Transverse colon (tissue), 4 donors: Measurements from ENCODE around the gene SERBP1. TPM values are rescaled to one million over a fixed set of nuclear protein-coding genes. Genes with fewer than 3 reads are reported as not detected.

ENCODE experiments used
- DNase-seq: peaks from one replicate; pipeline ENCODE4 v3.0.0-alpha.2; 2019
- H3K27ac ChIP-seq, 4 donors: fragments of 200-600 bp; sonication (generic); 2 replicates each; pipeline ENCODE4 v1.5.1; 2016 to 2018; ENCODE audit warnings: inconsistent platforms in 4 of 4
- H3K27me3 ChIP-seq: fragments of 200-600 bp; sonication (generic); 2 replicates; pipeline ENCODE4 v1.5.1; 2017; ENCODE audit warnings: inconsistent platforms
- H3K36me3 ChIP-seq, 4 donors: fragments of 200-600 bp; sonication (generic); 2 replicates each; pipeline ENCODE4 v1.5.1; 2017 to 2019; ENCODE audit warnings: inconsistent platforms in 4 of 4
- H3K4me1 ChIP-seq, 4 donors: fragments of 200-600 bp; sonication (generic); 2 replicates each; pipeline ENCODE4 v1.5.1; 2017 to 2020; ENCODE audit warnings: inconsistent platforms in 4 of 4
- H3K4me3 ChIP-seq, 4 donors: fragments of 200-600 bp; sonication (generic); 1 replicate in 1 of 4; 2 replicates in 3 of 4; pipeline versions ENCODE4 v1.5.1 to v1.6.1; 2017 to 2019; ENCODE audit warnings: inconsistent platforms in 4 of 4
- H3K9me3 ChIP-seq, 2 donors: fragments of 200-600 bp; sonication (generic); 2 replicates each; pipeline ENCODE4 v1.5.1; 2017 to 2019; ENCODE audit warnings: inconsistent platforms in 2 of 2
- CTCF ChIP-seq, 5 experiments: fragments of 200-600 bp in 3 of 5; fragments of 450-650 bp in 2 of 5; sonication (generic) in 3 of 5; IDR thresholded peaks; 1 replicate in 2 of 5; 2 replicates in 3 of 5; pipeline ENCODE4 v1.5.1; 2016 to 2017; ENCODE audit warnings: antibody characterized with exemption in 5 of 5, inconsistent platforms in 3 of 5, mild to moderate bottlenecking in 2 of 5, moderate library complexity in 1 of 5
- EP300 ChIP-seq: sonication (generic); formaldehyde crosslinking; IDR thresholded peaks from one replicate; pipeline ENCODE4 v1.6.1; 2017; ENCODE audit warnings: antibody characterized with exemption, low read depth
- POLR2A ChIP-seq: fragments of 450-650 bp; IDR thresholded peaks from one replicate; pipeline ENCODE4 v1.6.1; 2016; ENCODE audit warnings: antibody characterized with exemption, mild to moderate bottlenecking, moderate library complexity
- POLR2AphosphoS5 ChIP-seq, 3 donors: sonication (generic); formaldehyde crosslinking; IDR thresholded peaks; one replicate each; pipeline ENCODE4 v1.6.1; 2016; ENCODE audit warnings: antibody characterized with exemption in 3 of 3
- WGBS, 2 donors: methylation state at CpG; one replicate each; pipeline ENCODE4 v1.1.5; 2018; ENCODE audit warnings: low coverage in 1 of 2; 5-methylcytosine and 5-hydroxymethylcytosine counted together
- in situ Hi-C, 4 donors: fragments of 200-750 bp; cut with MboI; loops; one replicate each; pipeline versions ENCODE4 v1.15.0 to v1.15.1; 2017; ENCODE audit warnings: low sequenced_read_pairs in 3 of 4, low pct_ligation_motif_present in 1 of 4, low pct_unique_long_range_greater_than_20kb in 1 of 4
- intact Hi-C: fragments of 100-400 bp; cut with DNase I; formaldehyde crosslinking; loops from one replicate; pipeline ENCODE4 v1.15.1; 2023; ENCODE audit warnings: low total_unique reads
- total RNA-seq, 4 donors: library from RNA; depleted of rRNA; stranded (reverse); fragments of >200 nt; gene quantifications; one replicate each; pipeline ENCODE4 v1.1.0, GENCODE V29; 2016

The SERBP1 gene
- total RNA-seq, 4 donors from 2014 or later: 64.3 to 218 (median 158) TPM

GRCh38 chr1:67372898-67373297 lies 57.3 kb downstream of the SERBP1 start:
- in situ Hi-C loops: no loop called here
- intact Hi-C loops: no loop called here
- Histone ChIP-seq H3K27ac (no peak overlapping the region), H3K4me1 (no peaks in the 10 kb centered on the region), H3K9me3 (no peaks in the 10 kb centered on the region), H3K27me3 (no peaks in the 10 kb centered on the region), H3K36me3 (no peaks in the 10 kb centered on the region), H3K4me3 (no peak overlapping the region)
- no peak for TF ChIP-seq CTCF (IDR thresholded peaks at IDR 0.05)
- no peak for TF ChIP-seq POLR2A
- no peak for TF ChIP-seq POLR2AphosphoS5 (IDR thresholded peaks at IDR 0.05)
- no peak for TF ChIP-seq EP300
- no peak for DNase-seq

GRCh38 chr1:67372136-67372535 lies 58.1 kb downstream of the SERBP1 start:
- H3K4me3 ChIP-seq: no peak overlapping the region
- H3K9me3 ChIP-seq: no peaks in the 10 kb centered on the region
- H3K27me3 ChIP-seq: no peaks in the 10 kb centered on the region
- H3K36me3 ChIP-seq: no peaks in the 10 kb centered on the region
- 20 to 38% methylated on average over 1 to 3 of the region's 3 CpGs for WGBS, 2 donors
- no peak for TF ChIP-seq EP300
- in situ Hi-C loops (no loop called here), intact Hi-C loops (no loop called here)
- no peak for DNase-seq
- H3K4me1 ChIP-seq: no peaks in the 10 kb centered on the region
- H3K27ac ChIP-seq: no peak overlapping the region

GRCh38 chr1:67371681-67372080 lies 58.5 kb downstream of the SERBP1 start:
- intact Hi-C loops: no loop called here

GRCh38 chr1:67371043-67371442 lies 59.2 kb downstream of the SERBP1 start:
- intact Hi-C loops: no loop called here
- no peak for DNase-seq
- H3K27me3 ChIP-seq: no peaks in the 10 kb centered on the region

More at GRCh38 chr1:67371681-67372080, 58.5 kb downstream of the SERBP1 start:
- Histone ChIP-seq H3K4me3 (no peak overlapping the region), H3K9me3 (no peaks in the 10 kb centered on the region), H3K27me3 (no peaks in the 10 kb centered on the region), H3K36me3 (no peaks in the 10 kb centered on the region), H3K27ac (no peak overlapping the region), H3K4me1 (no peaks in the 10 kb centered on the region)
- no peak for DNase-seq
- in situ Hi-C loops: no loop called here
- WGBS, 2 donors: 70 to 73% methylated on average over 3 to 5 of the region's 5 CpGs
- TF ChIP-seq POLR2AphosphoS5 (IDR thresholded peaks at IDR 0.05) (no peak), CTCF (IDR thresholded peaks at IDR 0.05) (no peak), EP300 (no peak), POLR2A (no peak)

More at GRCh38 chr1:67371043-67371442, 59.2 kb downstream of the SERBP1 start:
- in situ Hi-C loops: no loop called here
- H3K27ac ChIP-seq: no peak overlapping the region
- H3K36me3 ChIP-seq: no peaks in the 10 kb centered on the region
- 100% methylated on average over 1 to 2 of the region's 2 CpGs for WGBS, 2 donors
- TF ChIP-seq EP300 (no peak), POLR2A (no peak), CTCF (IDR thresholded peaks at IDR 0.05) (no peak), POLR2AphosphoS5 (IDR thresholded peaks at IDR 0.05) (no peak)
- H3K4me3 ChIP-seq: no peak overlapping the region
- no peaks in the 10 kb centered on the region for H3K9me3 ChIP-seq
- H3K4me1 ChIP-seq: no peaks in the 10 kb centered on the region
